ENCODE measurements around the gene SF1. TPM values are rescaled to one million over a fixed set of nuclear protein-coding genes. Genes with fewer than 3 reads are reported as not detected.

SF1 gene
- total RNA-seq, 1 experiment from 2014 or later, result 472 TPM

DNA sequence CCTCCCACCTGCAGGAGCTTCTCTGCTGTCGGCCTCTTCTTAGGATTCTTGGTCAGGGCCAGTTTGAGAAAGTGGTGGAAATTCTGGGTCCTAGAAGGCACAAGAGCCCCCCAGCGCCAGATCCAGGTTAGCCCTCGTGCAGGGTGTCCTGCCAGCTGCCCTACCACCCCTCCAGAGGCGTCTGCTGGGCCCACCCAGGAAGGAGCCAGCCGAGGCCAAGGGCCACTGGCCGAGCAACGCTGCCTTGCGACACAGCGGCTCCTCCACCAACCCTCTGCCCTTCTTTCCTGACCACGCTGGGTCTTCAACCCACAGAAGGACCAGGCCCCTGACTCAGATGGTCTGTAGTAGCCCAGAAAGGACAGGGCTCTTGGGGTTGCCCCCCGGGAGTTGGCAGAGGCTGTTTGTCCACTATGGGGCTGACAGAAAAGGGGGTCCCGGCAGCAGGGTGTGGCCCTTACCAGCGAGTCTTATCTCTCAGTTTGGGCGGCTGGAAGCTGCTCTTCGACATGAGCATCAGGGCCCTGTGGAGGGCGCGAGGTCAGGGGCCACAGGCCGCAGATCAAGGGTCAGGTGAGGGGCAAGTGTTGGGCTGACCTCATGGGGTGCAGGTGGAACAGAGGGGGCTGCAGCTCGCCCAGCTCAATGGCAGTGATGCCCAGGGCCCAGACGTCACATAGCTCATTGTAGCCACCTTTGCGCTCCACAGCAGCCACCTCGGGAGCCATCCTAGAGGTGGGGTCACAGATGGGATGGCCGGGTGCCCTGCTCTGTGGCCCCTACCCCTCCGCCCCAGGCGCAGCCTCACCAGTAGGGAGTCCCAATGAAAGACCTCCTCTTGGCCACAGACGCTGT lies 22.2 kb upstream of the SF1 start:
- ChIA-PET POLR2A (ENCODE audit: low non-redundant PET) (no interaction called here), CTCF (interaction anchor here (0.9 kb wide), 1 partner anchor 13 kb away, joined by 4 read pairs; no protein-coding TSS in a partner anchor)
- intact Hi-C loops (cut with micrococcal nuclease; ENCODE audit: unreplicated experiment), result no loop called here
- peaks cover 13% of the 10 kb centered on the region for H3K36me3 ChIP-seq (ENCODE audit: insufficient read depth, low read length, poor library complexity, severe bottlenecking)
- peak overlapping the region; percentile 85 for H3K27ac ChIP-seq (ENCODE audit: low read depth, low read length, poor library complexity, severe bottlenecking)
- H3K4me1 ChIP-seq (ENCODE audit: insufficient read depth, low read length, poor library complexity, severe bottlenecking), result peaks cover 23% of the 10 kb centered on the region
- BruUV-seq (replicated peaks), result no TSS peak
- no peak for DNase-seq (ENCODE audit: low spot score)
- no peak for TF ChIP-seq CTCF (conservative IDR thresholded peaks at IDR 0.05; ENCODE audit: low read depth, low read length)
- no peak for TF ChIP-seq EZH2 (IDR thresholded peaks at IDR 0.05; ENCODE audit: borderline replicate concordance, low read depth, low read length, poor library complexity, severe bottlenecking)
- no peaks in the 10 kb centered on the region for H3K9me3 ChIP-seq (ENCODE audit: low read depth, low read length, poor library complexity, severe bottlenecking)
- no peaks in the 10 kb centered on the region for H3K27me3 ChIP-seq (replicated peaks; ENCODE audit: insufficient read depth, low read depth, low read length, poor library complexity)
- no peak overlapping the region for H3K4me3 ChIP-seq (ENCODE audit: low read depth, low read length, poor library complexity, severe bottlenecking)

- H3K9me3 ChIP-seq (ENCODE audit: low read depth, low read length, poor library complexity, severe bottlenecking), result no peaks in the 10 kb centered on the region
- H3K27ac ChIP-seq (ENCODE audit: low read depth, low read length, poor library complexity, severe bottlenecking), result peak overlapping the region; percentile 85
- TF ChIP-seq CTCF (conservative IDR thresholded peaks at IDR 0.05; ENCODE audit: low read depth, low read length) (no peak), EZH2 (IDR thresholded peaks at IDR 0.05; ENCODE audit: borderline replicate concordance, low read depth, low read length, poor library complexity, severe bottlenecking) (no peak)
- BruUV-seq (replicated peaks), result no TSS peak
- no peaks in the 10 kb centered on the region for H3K27me3 ChIP-seq (replicated peaks; ENCODE audit: insufficient read depth, low read depth, low read length, poor library complexity)
- H3K4me3 ChIP-seq (ENCODE audit: low read depth, low read length, poor library complexity, severe bottlenecking), result no peak overlapping the region
- H3K4me1 ChIP-seq (ENCODE audit: insufficient read depth, low read length, poor library complexity, severe bottlenecking), result peaks cover 23% of the 10 kb centered on the region
- no peak for DNase-seq (ENCODE audit: low spot score)
- CTCF ChIA-PET, result interaction anchor here (0.9 kb wide), 1 partner anchor 12 kb away, joined by 4 read pairs; no protein-coding TSS in a partner anchor
- intact Hi-C loops (cut with micrococcal nuclease; ENCODE audit: unreplicated experiment), result no loop called here
- peaks cover 9% of the 10 kb centered on the region for H3K36me3 ChIP-seq (ENCODE audit: insufficient read depth, low read length, poor library complexity, severe bottlenecking)
- POLR2A ChIA-PET (ENCODE audit: low non-redundant PET), result no interaction called here
Measured at GRCh38 chr11:64799623-64800302, 21.4 kb upstream of the SF1 start.

GRCh38 chr11:64799256-64799622 lies 20.9 kb upstream of the SF1 start:
- Histone ChIP-seq H3K4me3 (ENCODE audit: low read depth, low read length, poor library complexity, severe bottlenecking) (no peak overlapping the region), H3K4me1 (ENCODE audit: insufficient read depth, low read length, poor library complexity, severe bottlenecking) (peaks cover 23% of the 10 kb centered on the region), H3K36me3 (ENCODE audit: insufficient read depth, low read length, poor library complexity, severe bottlenecking) (peaks cover 6% of the 10 kb centered on the region), H3K9me3 (ENCODE audit: low read depth, low read length, poor library complexity, severe bottlenecking) (no peaks in the 10 kb centered on the region), H3K27ac (ENCODE audit: low read depth, low read length, poor library complexity, severe bottlenecking) (peak overlapping the region; percentile 85), H3K27me3 (replicated peaks; ENCODE audit: insufficient read depth, low read depth, low read length, poor library complexity) (no peaks in the 10 kb centered on the region)
- no TSS peak for BruUV-seq (replicated peaks)
- ChIA-PET CTCF (no interaction called here), POLR2A (ENCODE audit: low non-redundant PET) (no interaction called here)
- DNase-seq (ENCODE audit: low spot score), result no peak
- intact Hi-C loops (cut with micrococcal nuclease; ENCODE audit: unreplicated experiment), result no loop called here
- no peak for TF ChIP-seq EZH2 (IDR thresholded peaks at IDR 0.05; ENCODE audit: borderline replicate concordance, low read depth, low read length, poor library complexity, severe bottlenecking)
- no peak for TF ChIP-seq CTCF (conservative IDR thresholded peaks at IDR 0.05; ENCODE audit: low read depth, low read length)
